Measurements from ENCODE around the gene WNT9A. TPM values are rescaled to one million over a fixed set of nuclear protein-coding genes. Genes with fewer than 3 reads are reported as not detected.

WNT9A gene
- total RNA-seq, 1 donor from 2014 or later, result 10.2 TPM

GRCh38 chr1:227896710-227897655 lies 50.7 kb downstream of the WNT9A start:
- Histone ChIP-seq H3K9me3 (no peaks in the 10 kb centered on the region), H3K27me3 (no peaks in the 10 kb centered on the region), H3K4me1 (no peaks in the 10 kb centered on the region), H3K27ac (no peak overlapping the region), H3K36me3 (no peaks in the 10 kb centered on the region), H3K4me3 (no peak overlapping the region)
- no peak for TF ChIP-seq CTCF (IDR thresholded peaks at IDR 0.05)
- DNase-seq (peak; percentile 61), ATAC-seq (no peak)
- intact Hi-C loops (cut with DNase I), result no loop called here

DNA sequence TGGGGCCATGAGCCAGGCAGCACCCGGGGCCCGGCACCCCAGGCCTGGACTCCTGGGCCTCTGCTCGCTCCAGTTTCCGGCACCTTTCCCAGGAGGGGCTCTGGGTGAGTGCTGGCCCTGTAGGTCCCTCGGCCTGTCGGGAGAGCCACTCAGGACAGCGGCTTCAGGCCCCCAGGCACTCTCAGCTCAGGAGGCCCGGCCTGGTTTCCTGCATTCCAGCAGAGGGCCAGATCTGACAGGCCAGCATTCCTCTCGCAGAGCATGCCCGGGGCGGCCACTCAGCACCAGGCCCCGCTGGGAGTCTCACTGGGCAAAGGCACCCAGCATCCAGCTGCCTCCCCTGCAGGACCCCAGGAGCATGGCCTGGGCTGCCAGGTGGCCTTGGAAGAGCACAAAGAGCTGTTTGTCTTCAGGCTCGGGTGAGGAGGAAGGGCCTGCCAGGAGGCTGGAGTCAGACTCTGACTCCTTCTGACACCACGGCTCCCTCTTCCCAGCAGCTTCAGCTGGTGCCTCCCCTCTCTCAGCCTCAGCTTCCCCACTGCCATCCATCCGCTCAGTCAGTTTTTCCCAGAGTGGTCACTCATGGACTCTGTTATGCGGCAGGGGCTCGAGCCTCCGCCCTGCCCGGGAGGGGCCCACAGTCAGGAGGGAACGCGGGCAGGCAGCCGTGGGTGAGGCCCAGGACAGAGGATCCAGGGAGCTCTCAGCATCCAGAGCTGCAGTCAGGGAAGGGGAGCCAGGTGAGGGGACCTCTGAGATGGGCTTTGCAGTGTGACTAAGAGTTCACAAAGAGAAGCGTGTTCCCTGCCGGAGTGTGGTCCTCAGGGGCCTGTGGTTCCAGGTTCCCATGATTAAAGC lies 51.7 kb downstream of the WNT9A start:
- TF ChIP-seq CTCF (IDR thresholded peaks at IDR 0.05), result no peak
- no peaks in the 10 kb centered on the region for H3K27me3 ChIP-seq
- H3K4me3 ChIP-seq, result no peak overlapping the region
- no peaks in the 10 kb centered on the region for H3K9me3 ChIP-seq
- H3K4me1 ChIP-seq, result no peaks in the 10 kb centered on the region
- ATAC-seq (peak; percentile 53), DNase-seq (peak; percentile 62)
- no peak overlapping the region for H3K27ac ChIP-seq
- H3K36me3 ChIP-seq, result no peaks in the 10 kb centered on the region
- intact Hi-C loops (cut with DNase I), result no loop called here

GRCh38 chr1:227894831-227895451 lies 52.8 kb downstream of the WNT9A start:
- DNase-seq (no peak), ATAC-seq (no peak)
- Histone ChIP-seq H3K36me3 (no peaks in the 10 kb centered on the region), H3K9me3 (no peaks in the 10 kb centered on the region), H3K4me3 (no peak overlapping the region), H3K27ac (no peak overlapping the region), H3K4me1 (no peaks in the 10 kb centered on the region), H3K27me3 (no peaks in the 10 kb centered on the region)
- intact Hi-C loops (cut with DNase I), result no loop called here
- TF ChIP-seq CTCF (IDR thresholded peaks at IDR 0.05), result no peak

DNA sequence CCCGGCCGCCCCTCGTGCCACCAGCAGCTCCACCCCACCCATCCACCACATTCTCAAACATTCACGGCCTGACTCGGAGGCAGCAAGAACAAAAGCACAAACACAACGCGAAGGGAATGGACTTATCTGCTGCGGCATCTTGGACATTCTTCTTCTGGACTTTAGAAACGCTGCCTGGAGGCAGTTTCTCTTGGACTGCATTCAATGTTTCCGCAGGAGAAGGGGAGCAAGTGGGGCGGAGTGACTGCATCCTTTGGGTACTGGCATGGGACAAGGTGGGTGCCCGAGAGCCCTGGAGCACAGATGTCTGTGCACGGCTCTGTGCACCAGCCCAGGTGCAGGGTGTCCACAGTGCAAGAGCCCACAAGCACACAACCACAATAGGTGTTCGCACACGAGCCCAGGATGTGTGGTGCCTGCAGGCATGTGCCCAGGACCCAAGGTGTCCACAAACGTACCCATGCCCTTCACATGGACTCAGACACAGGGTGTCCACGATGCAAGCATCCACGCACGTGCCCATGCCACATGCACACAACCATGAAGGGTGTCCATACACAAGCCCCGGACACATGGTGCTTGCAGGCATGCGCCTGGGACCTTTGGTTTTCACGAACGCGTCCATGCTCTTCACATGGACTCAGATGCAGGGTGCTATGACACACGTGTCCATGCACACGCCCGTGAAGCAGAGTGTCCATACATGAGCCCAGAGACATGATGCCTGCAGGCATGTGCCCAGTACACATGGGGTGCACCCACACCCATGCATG lies 53.6 kb downstream of the WNT9A start:
- H3K27ac ChIP-seq, result no peak overlapping the region
- TF ChIP-seq CTCF (IDR thresholded peaks at IDR 0.05), result no peak
- no peaks in the 10 kb centered on the region for H3K27me3 ChIP-seq
- no peaks in the 10 kb centered on the region for H3K36me3 ChIP-seq
- H3K4me3 ChIP-seq, result no peak overlapping the region
- DNase-seq (peak; percentile 48), ATAC-seq (no peak)
- H3K4me1 ChIP-seq, result no peaks in the 10 kb centered on the region
- intact Hi-C loops (cut with DNase I), result no loop called here
- no peaks in the 10 kb centered on the region for H3K9me3 ChIP-seq
